Measurements from ENCODE around the gene OR8H1. TPM values are rescaled to one million over a fixed set of nuclear protein-coding genes. Genes with fewer than 3 reads are reported as not detected.

Gene OR8H1
- total RNA-seq, 1 donor from 2014 or later, result not detected

DNA sequence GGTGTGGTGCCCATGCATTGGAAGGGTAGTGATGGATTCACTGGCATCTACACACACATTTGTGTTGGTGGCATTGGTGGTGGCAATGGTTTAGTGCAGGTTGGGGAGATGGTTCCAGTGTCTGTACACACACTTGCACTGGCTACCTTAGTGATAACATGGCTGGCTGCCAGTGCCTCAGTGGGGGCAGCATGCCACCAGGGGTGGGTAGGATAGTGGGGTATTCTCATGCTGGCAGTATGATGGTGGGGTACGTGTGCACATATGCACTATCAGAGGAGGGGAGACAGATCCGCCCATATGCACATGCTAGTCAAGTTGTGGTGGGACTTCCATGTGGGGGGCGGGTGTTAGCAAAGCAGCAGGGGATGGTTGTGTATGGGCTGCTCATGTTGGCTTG is 15.8 kb upstream of the OR8H1 start:
- Mint-ChIP-seq H3K27me3 (ENCODE audit: low read depth) (no peaks in the 10 kb centered on the region), H3K9me3 (peaks cover 7% of the 10 kb centered on the region), H3K27ac (ENCODE audit: unreplicated experiment) (no peak overlapping the region)

DNA sequence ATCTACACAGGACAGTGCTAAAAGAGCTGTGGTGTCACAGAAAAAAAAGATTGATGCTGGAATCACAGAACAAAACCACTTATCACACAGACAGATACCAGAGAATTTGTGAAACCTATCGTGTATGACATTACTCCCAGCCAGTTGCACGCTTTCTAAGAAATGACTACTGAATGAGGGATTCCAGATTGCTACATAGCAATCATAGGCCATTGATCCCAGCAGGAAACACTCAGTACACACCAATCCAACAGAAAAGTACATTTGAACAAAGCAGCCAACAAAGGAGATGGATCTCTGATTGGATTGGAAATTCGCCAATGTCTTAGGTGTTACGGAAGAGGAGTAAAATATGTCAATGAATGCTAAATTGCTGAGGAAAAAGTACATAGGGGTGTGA is 4.8 kb upstream of the OR8H1 start:
- no peak for DNase-seq (ENCODE audit: low read depth, low spot score)
- TF ChIP-seq, protein P1, sequence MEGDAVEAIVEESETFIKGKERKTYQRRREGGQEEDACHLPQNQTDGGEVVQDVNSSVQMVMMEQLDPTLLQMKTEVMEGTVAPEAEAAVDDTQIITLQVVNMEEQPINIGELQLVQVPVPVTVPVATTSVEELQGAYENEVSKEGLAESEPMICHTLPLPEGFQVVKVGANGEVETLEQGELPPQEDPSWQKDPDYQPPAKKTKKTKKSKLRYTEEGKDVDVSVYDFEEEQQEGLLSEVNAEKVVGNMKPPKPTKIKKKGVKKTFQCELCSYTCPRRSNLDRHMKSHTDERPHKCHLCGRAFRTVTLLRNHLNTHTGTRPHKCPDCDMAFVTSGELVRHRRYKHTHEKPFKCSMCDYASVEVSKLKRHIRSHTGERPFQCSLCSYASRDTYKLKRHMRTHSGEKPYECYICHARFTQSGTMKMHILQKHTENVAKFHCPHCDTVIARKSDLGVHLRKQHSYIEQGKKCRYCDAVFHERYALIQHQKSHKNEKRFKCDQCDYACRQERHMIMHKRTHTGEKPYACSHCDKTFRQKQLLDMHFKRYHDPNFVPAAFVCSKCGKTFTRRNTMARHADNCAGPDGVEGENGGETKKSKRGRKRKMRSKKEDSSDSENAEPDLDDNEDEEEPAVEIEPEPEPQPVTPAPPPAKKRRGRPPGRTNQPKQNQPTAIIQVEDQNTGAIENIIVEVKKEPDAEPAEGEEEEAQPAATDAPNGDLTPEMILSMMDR (conservative IDR thresholded peaks at IDR 0.05), result no peak
- H3K27ac Mint-ChIP-seq (ENCODE audit: unreplicated experiment), result no peak overlapping the region
- H3K27me3 Mint-ChIP-seq (ENCODE audit: low read depth), result no peaks in the 10 kb centered on the region
- H3K36me3 Mint-ChIP-seq (ENCODE audit: low read depth), result no peaks in the 10 kb centered on the region
- H3K4me3 Mint-ChIP-seq, result no peak overlapping the region
- no peaks in the 10 kb centered on the region for H3K9me3 Mint-ChIP-seq
- no peaks in the 10 kb centered on the region for H3K4me1 Mint-ChIP-seq

More for the DNA sequence above, 15.8 kb upstream of the OR8H1 start:
- Mint-ChIP-seq H3K4me3 (no peak overlapping the region), H3K36me3 (ENCODE audit: low read depth) (no peaks in the 10 kb centered on the region), H3K4me1 (no peaks in the 10 kb centered on the region)
- TF ChIP-seq, protein P1 (conservative IDR thresholded peaks at IDR 0.05), result no peak
- no peak for DNase-seq (ENCODE audit: low read depth, low spot score)

GRCh38 chr11:56273854-56274253 is 18.2 kb downstream of the OR8H1 start, which contains the start of gene OR5T1:
OR5T1 (plus strand) TSS chr11:56274154; CDS start chr11:56275639, 1,485 bp downstream.
- TF ChIP-seq, protein P1 (conservative IDR thresholded peaks at IDR 0.05), result no peak
- no peaks in the 10 kb centered on the region for H3K36me3 Mint-ChIP-seq (ENCODE audit: low read depth)
- H3K9me3 Mint-ChIP-seq, result peaks cover 4% of the 10 kb centered on the region
- H3K4me3 Mint-ChIP-seq, result no peak within 1 kb of the TSS
- no peak within 1 kb of the TSS for H3K27ac Mint-ChIP-seq (ENCODE audit: unreplicated experiment)
- no peaks in the 10 kb centered on the region for H3K4me1 Mint-ChIP-seq
- DNase-seq (ENCODE audit: low read depth, low spot score), result no peak
- H3K27me3 Mint-ChIP-seq (ENCODE audit: low read depth), result no peaks in the 10 kb centered on the region

- TF ChIP-seq, protein P1 (conservative IDR thresholded peaks at IDR 0.05), result no peak
- H3K4me1 Mint-ChIP-seq, result no peaks in the 10 kb centered on the region
- no peak for DNase-seq (ENCODE audit: low read depth, low spot score)
- no peak overlapping the region for H3K4me3 Mint-ChIP-seq
- H3K27ac Mint-ChIP-seq (ENCODE audit: unreplicated experiment), result no peak overlapping the region
- H3K9me3 Mint-ChIP-seq, result peaks cover 2% of the 10 kb centered on the region
- no peaks in the 10 kb centered on the region for H3K27me3 Mint-ChIP-seq (ENCODE audit: low read depth)
- H3K36me3 Mint-ChIP-seq (ENCODE audit: low read depth), result no peaks in the 10 kb centered on the region
Measured at GRCh38 chr11:56271092-56271491, 21.0 kb downstream of the OR8H1 start.

DNA sequence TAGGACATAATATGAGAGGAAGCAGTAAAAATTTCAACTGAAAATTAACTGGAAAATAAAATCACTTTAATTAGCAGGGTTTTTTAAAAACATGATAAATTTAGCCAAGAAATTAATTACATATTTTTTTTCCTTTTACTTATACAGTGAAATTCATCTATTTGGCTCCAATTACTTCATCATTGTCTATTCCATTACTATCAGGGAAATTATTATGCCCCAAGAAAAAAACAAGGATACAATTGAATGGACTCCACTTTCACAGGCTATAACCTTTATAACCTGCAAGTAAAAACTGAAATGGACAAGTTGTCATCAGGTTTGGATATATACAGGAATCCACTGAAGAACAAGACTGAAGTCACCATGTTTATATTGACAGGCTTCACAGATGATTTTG is 40.1 kb downstream of the OR8H1 start, which contains the start of gene OR5T3:
OR5T3 (plus strand) TSS at position 301 of the 400 bp plus-strand sequence; CDS start at position 301, 0 bp downstream.
- Mint-ChIP-seq H3K27ac (ENCODE audit: unreplicated experiment) (no peak within 1 kb of the TSS), H3K9me3 (no peaks in the 10 kb centered on the region), H3K27me3 (ENCODE audit: low read depth) (no peaks in the 10 kb centered on the region), H3K4me1 (no peaks in the 10 kb centered on the region), H3K4me3 (no peak within 1 kb of the TSS), H3K36me3 (ENCODE audit: low read depth) (no peaks in the 10 kb centered on the region)
- DNase-seq (ENCODE audit: low read depth, low spot score), result no peak
- TF ChIP-seq, protein P1 (conservative IDR thresholded peaks at IDR 0.05), result no peak

Other genes with a start within 250 kb of the OR8H1 start
- gene OR8I2, start 198.9 kb downstream of the OR8H1 start, total RNA-seq, result not detected in 2 replicates
- gene OR8H2, start 188.6 kb downstream of the OR8H1 start, total RNA-seq, result not detected in 2 replicates
- gene OR8H3, start 169.9 kb downstream of the OR8H1 start, total RNA-seq, result not detected in 2 replicates
- not detected in 2 replicates for gene OR8J3, start 152.1 kb downstream of the OR8H1 start, total RNA-seq
- not detected in 2 replicates for gene OR8K5, start 131.9 kb downstream of the OR8H1 start, total RNA-seq
- not detected in 2 replicates for gene OR5J2, start 115.6 kb downstream of the OR8H1 start, total RNA-seq
- not detected in 2 replicates for gene OR5T2, start 58.0 kb downstream of the OR8H1 start, total RNA-seq
- not detected in 2 replicates for gene OR5T3, start 40.0 kb downstream of the OR8H1 start, total RNA-seq
- gene OR5T1, start 18.1 kb downstream of the OR8H1 start, total RNA-seq, result not detected in 2 replicates
- not detected in 2 replicates for gene OR8K3, start 22.9 kb upstream of the OR8H1 start, total RNA-seq
- not detected in 2 replicates for gene OR8K1, start 53.8 kb upstream of the OR8H1 start, total RNA-seq
- not detected in 2 replicates for gene OR8J1, start 62.0 kb upstream of the OR8H1 start, total RNA-seq
- gene OR8U1, start 83.4 kb upstream of the OR8H1 start, total RNA-seq, result not detected in 2 replicates
- gene OR5AL1, start 120.4 kb upstream of the OR8H1 start, total RNA-seq, result not detected in 2 replicates
- not detected in 2 replicates for gene OR5M3, start 181.1 kb upstream of the OR8H1 start, total RNA-seq
- not detected in 2 replicates for gene OR5M8, start 199.1 kb upstream of the OR8H1 start, total RNA-seq